Astrocyte (in vitro differentiated cells and primary cell): ENCODE data around the gene KLHL22. TPM values are rescaled to one million over a fixed set of nuclear protein-coding genes. Genes with fewer than 3 reads are reported as not detected.

Experiments
- DNase-seq: peaks from one replicate; pipeline ENCODE4 v3.0.0-alpha.2; 2010; ENCODE audit warnings: low read depth
- FAIRE-seq: peaks from 2 replicates; lab custom pipeline; 2011; peaks lifted over from hg19 to GRCh38; lab: Jason Lieb, UNC
- H2AFZ ChIP-seq: 2 replicates; pipeline ENCODE4 v1.6.0; 2012; ENCODE audit warnings: low read depth, low read length, inconsistent platforms
- H3K27ac ChIP-seq: 2 replicates; pipeline ENCODE4 v1.5.1; 2011; ENCODE audit warnings: low read depth, low read length, inconsistent platforms
- H3K27me3 ChIP-seq: 2 replicates; pipeline ENCODE4 v1.6.0; 2011; ENCODE audit warnings: low read length, inconsistent platforms; ENCODE audit not compliant: insufficient read depth
- H3K36me3 ChIP-seq: 2 replicates; pipeline ENCODE4 v1.5.1; 2011; ENCODE audit warnings: low read length, inconsistent platforms; ENCODE audit not compliant: insufficient read depth
- H3K4me1 ChIP-seq: 2 replicates; pipeline ENCODE4 v1.5.1; 2011; ENCODE audit warnings: low read length, inconsistent platforms; ENCODE audit not compliant: insufficient read depth
- H3K4me2 ChIP-seq: 2 replicates; pipeline ENCODE4 v1.6.0; 2012; ENCODE audit warnings: low read length, inconsistent platforms
- H3K4me3 ChIP-seq: 2 replicates; pipeline ENCODE4 v1.5.1; 2011; ENCODE audit warnings: low read depth, mild to moderate bottlenecking, low read length, inconsistent platforms; ENCODE audit not compliant: insufficient read depth
- H3K79me2 ChIP-seq: 2 replicates; pipeline ENCODE4 v1.6.0; 2012; ENCODE audit warnings: mild to moderate bottlenecking, low read length, inconsistent platforms; ENCODE audit not compliant: insufficient read depth
- H3K9ac ChIP-seq: 2 replicates; pipeline ENCODE4 v1.6.0; 2012; ENCODE audit warnings: mild to moderate bottlenecking, low read length, inconsistent platforms
- H3K9me3 ChIP-seq: 2 replicates; pipeline ENCODE4 v1.5.1; 2012; ENCODE audit warnings: low read depth, mild to moderate bottlenecking, low read length, inconsistent platforms; ENCODE audit not compliant: insufficient read depth
- H4K20me1 ChIP-seq: 2 replicates; pipeline ENCODE4 v1.6.0; 2012; ENCODE audit warnings: low read length, inconsistent platforms; ENCODE audit not compliant: insufficient read depth
- H3K27ac Mint-ChIP-seq: one replicate; pipeline ENCODE4 v1.8.0; 2021; ENCODE audit warnings: mild to moderate bottlenecking, mixed read lengths; ENCODE audit not compliant: unreplicated experiment
- H3K27me3 Mint-ChIP-seq: one replicate; pipeline ENCODE4 v1.8.0; 2021; ENCODE audit warnings: low read depth, mixed read lengths; ENCODE audit not compliant: unreplicated experiment
- H3K36me3 Mint-ChIP-seq: one replicate; pipeline ENCODE4 v1.8.0; 2021; ENCODE audit warnings: low read depth, mixed read lengths; ENCODE audit not compliant: unreplicated experiment
- H3K4me1 Mint-ChIP-seq: one replicate; pipeline ENCODE4 v1.8.0; 2021; ENCODE audit warnings: low read depth, mixed read lengths; ENCODE audit not compliant: unreplicated experiment
- H3K4me3 Mint-ChIP-seq: one replicate; pipeline ENCODE4 v1.8.0; 2021; ENCODE audit warnings: mild to moderate bottlenecking, moderate library complexity, mixed read lengths; ENCODE audit not compliant: unreplicated experiment
- H3K9me3 Mint-ChIP-seq: one replicate; pipeline ENCODE4 v1.8.0; 2021; ENCODE audit warnings: mild to moderate bottlenecking, mixed read lengths; ENCODE audit not compliant: unreplicated experiment
- EZH2 ChIP-seq: IDR thresholded peaks from 2 replicates; pipeline ENCODE4 v1.6.1; 2012; ENCODE audit warnings: mild to moderate bottlenecking, low read length, inconsistent platforms; ENCODE audit not compliant: insufficient read depth
- total RNA-seq: library from RNA; stranded (reverse); gene quantifications from 2 replicates; pipeline ENCODE4 v1.2.1, GENCODE V29; 2021
- TF ChIP-seq, protein P1 (sequence below): IDR thresholded peaks from 2 replicates; pipeline ENCODE4 v1.5.1; 2011; ENCODE audit warnings: low read depth, mild to moderate bottlenecking, inconsistent platforms, low read length, moderate library complexity; ENCODE audit not compliant: insufficient read depth

Gene KLHL22
- total RNA-seq, 1 donor from 2014 or later = 14.0 TPM

DNA sequence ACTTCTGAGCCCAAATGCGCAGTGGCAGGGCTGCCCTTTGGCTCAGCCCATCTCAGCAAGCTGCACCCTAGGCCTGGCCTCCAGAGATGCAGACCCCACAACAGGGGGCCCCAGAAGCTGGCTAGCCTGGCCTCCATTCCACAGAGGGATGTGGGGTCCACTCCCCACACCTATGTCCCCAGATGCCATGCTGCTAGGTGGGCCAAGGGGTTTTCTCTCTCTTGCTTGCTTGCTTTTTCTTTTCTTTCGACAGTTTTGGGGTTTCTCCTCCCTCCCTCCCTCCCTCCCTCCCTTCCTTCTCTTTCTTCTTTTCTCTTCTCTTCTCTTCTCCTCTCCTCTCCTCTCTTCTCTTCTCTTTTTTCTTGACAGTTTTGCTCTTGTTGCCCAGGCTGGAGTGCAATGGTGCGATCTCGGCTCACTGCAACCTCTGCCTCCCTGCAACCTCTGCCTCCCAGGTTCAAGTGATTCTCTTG lies 67.6 kb downstream of the KLHL22 start:
- Mint-ChIP-seq H3K36me3 (peaks cover 18% of the 10 kb centered on the region), H3K9me3 (peaks cover 2% of the 10 kb centered on the region), H3K27me3 (peaks cover 34% of the 10 kb centered on the region), H3K4me1 (peaks cover 2% of the 10 kb centered on the region), H3K27ac (no peak overlapping the region), H3K4me3 (no peak overlapping the region)
- no peak for TF ChIP-seq EZH2
- TF ChIP-seq, protein P1, sequence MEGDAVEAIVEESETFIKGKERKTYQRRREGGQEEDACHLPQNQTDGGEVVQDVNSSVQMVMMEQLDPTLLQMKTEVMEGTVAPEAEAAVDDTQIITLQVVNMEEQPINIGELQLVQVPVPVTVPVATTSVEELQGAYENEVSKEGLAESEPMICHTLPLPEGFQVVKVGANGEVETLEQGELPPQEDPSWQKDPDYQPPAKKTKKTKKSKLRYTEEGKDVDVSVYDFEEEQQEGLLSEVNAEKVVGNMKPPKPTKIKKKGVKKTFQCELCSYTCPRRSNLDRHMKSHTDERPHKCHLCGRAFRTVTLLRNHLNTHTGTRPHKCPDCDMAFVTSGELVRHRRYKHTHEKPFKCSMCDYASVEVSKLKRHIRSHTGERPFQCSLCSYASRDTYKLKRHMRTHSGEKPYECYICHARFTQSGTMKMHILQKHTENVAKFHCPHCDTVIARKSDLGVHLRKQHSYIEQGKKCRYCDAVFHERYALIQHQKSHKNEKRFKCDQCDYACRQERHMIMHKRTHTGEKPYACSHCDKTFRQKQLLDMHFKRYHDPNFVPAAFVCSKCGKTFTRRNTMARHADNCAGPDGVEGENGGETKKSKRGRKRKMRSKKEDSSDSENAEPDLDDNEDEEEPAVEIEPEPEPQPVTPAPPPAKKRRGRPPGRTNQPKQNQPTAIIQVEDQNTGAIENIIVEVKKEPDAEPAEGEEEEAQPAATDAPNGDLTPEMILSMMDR = no peak
- Histone ChIP-seq H4K20me1 (peaks cover 87% of the 10 kb centered on the region), H3K4me3 (no peak overlapping the region), H3K9me3 (no peaks in the 10 kb centered on the region), H3K4me1 (peaks cover 12% of the 10 kb centered on the region), H3K27me3 (no peaks in the 10 kb centered on the region), H3K36me3 (peaks cover 7% of the 10 kb centered on the region), H3K27ac (no peak overlapping the region), H3K79me2 (peaks cover 24% of the 10 kb centered on the region), H2AFZ (no peak overlapping the region), H3K4me2 (no peak overlapping the region), H3K9ac (no peak overlapping the region)
- DNase-seq (no peak), FAIRE-seq (no peak)

DNA sequence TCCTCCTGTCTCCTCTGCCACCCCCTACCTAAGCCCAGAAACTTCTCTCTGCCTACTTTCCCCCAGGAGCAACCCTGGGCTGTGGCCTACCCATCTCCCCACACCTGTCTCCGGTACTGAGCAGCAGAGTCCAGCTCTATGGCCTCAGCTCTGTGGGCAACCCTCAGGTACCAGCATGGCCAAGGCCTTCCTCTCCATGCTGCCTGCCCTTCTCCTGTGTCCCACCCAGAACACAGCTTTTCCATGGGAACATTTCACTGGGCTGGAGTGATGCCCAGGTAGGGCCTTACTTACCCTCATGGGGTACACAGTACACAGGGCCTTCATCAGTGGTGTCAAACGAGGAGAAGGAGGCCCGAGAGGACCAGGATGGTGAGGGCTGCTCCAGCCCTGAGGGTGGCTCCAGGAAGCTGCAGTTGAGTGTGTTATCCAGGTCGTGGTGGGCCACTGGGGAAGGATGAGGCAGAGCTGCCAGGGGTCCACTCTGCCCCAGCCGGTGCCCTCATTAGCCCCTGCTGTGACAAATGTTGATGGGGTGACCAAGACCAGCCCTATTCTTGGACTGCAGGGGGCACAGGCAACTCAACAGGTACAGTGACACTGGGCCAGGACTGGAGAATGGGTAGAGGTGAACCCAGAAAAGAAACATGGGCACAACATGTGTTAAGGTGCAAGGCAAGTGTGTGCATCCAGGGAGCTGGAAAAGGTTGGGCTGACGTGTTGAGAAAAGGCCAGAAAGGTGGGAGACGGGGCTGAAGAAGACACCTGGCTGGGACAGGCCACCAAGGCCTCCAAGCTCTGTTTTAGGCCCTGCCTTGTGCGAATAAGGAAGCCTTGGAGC lies 68.3 kb downstream of the KLHL22 start:
- Histone ChIP-seq H3K4me3 (no peak overlapping the region), H4K20me1 (peaks cover 81% of the 10 kb centered on the region), H3K4me2 (no peak overlapping the region), H3K9ac (no peak overlapping the region), H2AFZ (no peak overlapping the region), H3K27ac (no peak overlapping the region), H3K36me3 (peaks cover 7% of the 10 kb centered on the region), H3K27me3 (no peaks in the 10 kb centered on the region), H3K9me3 (no peaks in the 10 kb centered on the region), H3K4me1 (peaks cover 17% of the 10 kb centered on the region), H3K79me2 (peaks cover 18% of the 10 kb centered on the region)
- Mint-ChIP-seq H3K4me3 (peak overlapping the region; percentile 34), H3K9me3 (no peaks in the 10 kb centered on the region), H3K4me1 (peaks cover 2% of the 10 kb centered on the region), H3K36me3 (peaks cover 18% of the 10 kb centered on the region), H3K27me3 (peaks cover 29% of the 10 kb centered on the region), H3K27ac (no peak overlapping the region)
- DNase-seq (no peak), FAIRE-seq (no peak)
- no peak for TF ChIP-seq EZH2
- TF ChIP-seq, protein P1 = no peak

DNA sequence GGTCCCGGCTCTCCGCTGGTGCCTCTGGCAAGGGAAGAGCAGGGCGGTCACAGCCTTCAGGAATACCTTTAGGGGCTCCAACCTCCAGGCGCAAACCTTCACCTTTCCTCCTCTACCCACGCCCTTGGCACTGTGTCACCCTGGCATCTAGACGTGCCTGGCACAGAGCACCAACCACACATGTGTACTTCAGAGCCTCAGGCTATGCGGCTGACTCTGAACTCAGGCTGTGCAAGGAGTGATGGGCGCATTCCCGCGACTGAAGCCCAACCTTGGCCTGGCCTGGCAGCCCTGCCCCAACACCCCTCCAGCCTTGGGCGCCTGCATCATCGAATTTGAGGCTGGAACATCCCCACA lies 69.4 kb downstream of the KLHL22 start:
- Histone ChIP-seq H3K36me3 (peaks cover 7% of the 10 kb centered on the region), H2AFZ (no peak overlapping the region), H3K79me2 (peaks cover 11% of the 10 kb centered on the region), H3K4me3 (no peak overlapping the region), H3K9me3 (no peaks in the 10 kb centered on the region), H4K20me1 (peaks cover 70% of the 10 kb centered on the region), H3K9ac (no peak overlapping the region), H3K4me2 (no peak overlapping the region), H3K27ac (no peak overlapping the region), H3K27me3 (no peaks in the 10 kb centered on the region), H3K4me1 (peaks cover 16% of the 10 kb centered on the region)
- TF ChIP-seq EZH2 = no peak
- TF ChIP-seq, protein P1 = no peak
- no peak for DNase-seq
- Mint-ChIP-seq H3K27me3 (peaks cover 26% of the 10 kb centered on the region), H3K4me3 (no peak overlapping the region), H3K27ac (no peak overlapping the region), H3K36me3 (peaks cover 18% of the 10 kb centered on the region), H3K4me1 (peaks cover 2% of the 10 kb centered on the region), H3K9me3 (no peaks in the 10 kb centered on the region)
- no peak for FAIRE-seq
